HCT116 (cell line): ENCODE results near the gene NDE1. TPM values are rescaled to one million over a fixed set of nuclear protein-coding genes. Genes with fewer than 3 reads are reported as not detected.

Experiments
- ATAC-seq: fragments of 200-7000 bp; cut with Tn5 transposase; 2 replicates; pipeline ENCODE4 v1.9.1; 2020; ENCODE audit warnings: mild to moderate bottlenecking, moderate library complexity
- BruUV-seq: library from RNA; stranded (reverse); fragments of 400-500 nt; replicated peaks from 2 replicates; lab custom pipeline; 2021; lab: Mats Ljungman, UMichigan
- CTCF ChIA-PET: fragments of 300-600 bp; sonication (Branson Sonifier 250); formaldehyde crosslinking; loops from one replicate; lab custom pipeline; 2021; ENCODE audit warnings: antibody characterized with exemption; lab: Charles Lee
- POLR2A ChIA-PET: fragments of 300-600, 350-600 bp; sonication (Branson Sonifier 250); formaldehyde crosslinking; loops from one replicate; lab custom pipeline; 2021; ENCODE audit warnings: antibody characterized with exemption; lab: Charles Lee
- RAD21 ChIA-PET, 2 experiments: fragments of 300-600 bp; sonication (Branson Sonifier 250); formaldehyde crosslinking; loops; one replicate each; lab custom pipeline; 2023; ENCODE audit warnings: low total read pairs in 2 of 2; ENCODE audit not compliant: uncharacterized antibody in 2 of 2, unreplicated experiment in 2 of 2, low non-redundant PET in 1 of 2; lab: Charles Lee
- DNase-seq: peaks from one replicate; pipeline ENCODE4 v3.0.0-alpha.2; 2010; ENCODE audit warnings: low read depth, low spot score
- H2AFZ ChIP-seq: fragments of 200-600 bp; shearing (Covaris generic), sonication (generic); 2 replicates; pipeline ENCODE4 v1.6.1; 2017; ENCODE audit warnings: low read depth, mixed run types, mixed read lengths, antibody characterized with exemption, low read length; ENCODE audit not compliant: poor library complexity, severe bottlenecking
- H3K27ac ChIP-seq: 2 replicates; pipeline ENCODE4 v1.5.1; 2012; ENCODE audit warnings: low read depth, low read length
- H3K27me3 ChIP-seq: fragments of 200-600 bp; sonication (generic); 2 replicates; pipeline ENCODE4 v1.6.1; 2016; ENCODE audit warnings: mixed run types, low read length, mixed read lengths; ENCODE audit not compliant: insufficient read depth
- H3K36me3 ChIP-seq, 2 experiments: fragments of 200-500 bp in 1 of 2; fragments of 200-600 bp in 1 of 2; sonication (Bioruptor generic) in 1 of 2; sonication (generic) in 1 of 2; 2 replicates each; pipeline versions ENCODE4 v1.5.1 to v1.6.1; 2014 to 2016; ENCODE audit warnings: low read length in 2 of 2, inconsistent platforms in 1 of 2, mixed read lengths in 1 of 2, mixed run types in 1 of 2; ENCODE audit not compliant: insufficient read depth in 2 of 2, control insufficient read depth in 1 of 2
- H3K4me1 ChIP-seq, 2 experiments: fragments of 200-600 bp in 1 of 2; sonication (generic) in 1 of 2; 2 replicates each; pipeline versions ENCODE4 v1.5.1 to v1.6.1; 2012 to 2017; ENCODE audit warnings: low read length in 2 of 2, inconsistent platforms in 1 of 2, mild to moderate bottlenecking in 1 of 2, mixed read lengths in 1 of 2, mixed run types in 1 of 2, moderate library complexity in 1 of 2; ENCODE audit not compliant: insufficient read depth in 2 of 2, control insufficient read depth in 1 of 2
- H3K4me2 ChIP-seq: fragments of 200-600 bp; sonication (generic); 2 replicates; pipeline ENCODE4 v1.6.1; 2017; ENCODE audit warnings: mixed run types, low read length, mixed read lengths
- H3K4me3 ChIP-seq, 2 experiments: fragments of 200-600 bp in 1 of 2; sonication (generic) in 1 of 2; replicated peaks in 1 of 2; 2 replicates each; pipeline ENCODE4 v1.5.1; 2011 to 2016; ENCODE audit warnings: low read length in 2 of 2, control low read depth in 1 of 2, low read depth in 1 of 2, mild to moderate bottlenecking in 1 of 2, mixed read lengths in 1 of 2, mixed run types in 1 of 2
- H3K79me2 ChIP-seq: fragments of 200-600 bp; sonication (generic); 2 replicates; pipeline ENCODE4 v1.6.1; 2017; ENCODE audit warnings: mild to moderate bottlenecking, mixed run types, low read length, moderate library complexity, mixed read lengths; ENCODE audit not compliant: insufficient read depth
- H3K9ac ChIP-seq: fragments of 200-600 bp; sonication (generic); 2 replicates; pipeline ENCODE4 v1.6.1; 2016; ENCODE audit warnings: low read length, mixed read lengths
- H3K9me2 ChIP-seq: fragments of 200-600 bp; sonication (generic), shearing (Covaris generic); 2 replicates; pipeline ENCODE4 v1.6.1; 2017; ENCODE audit warnings: mixed run types, mild to moderate bottlenecking, moderate library complexity; ENCODE audit not compliant: insufficient read depth
- H3K9me3 ChIP-seq, 2 experiments: fragments of 200-500 bp in 1 of 2; fragments of 200-600 bp in 1 of 2; sonication (Bioruptor generic) in 1 of 2; sonication (generic) in 1 of 2; 2 replicates each; pipeline ENCODE4 v1.6.1; 2014 to 2017; ENCODE audit warnings: low read length in 2 of 2, mixed read lengths in 2 of 2, inconsistent platforms in 1 of 2, low read depth in 1 of 2, mild to moderate bottlenecking in 1 of 2, mixed run types in 1 of 2, moderate library complexity in 1 of 2; ENCODE audit not compliant: control insufficient read depth in 1 of 2, insufficient read depth in 1 of 2
- H4K20me1 ChIP-seq: fragments of 200-600 bp; sonication (generic), shearing (Covaris generic); 2 replicates; pipeline ENCODE4 v1.6.1; 2017; ENCODE audit warnings: mixed run types, mild to moderate bottlenecking, moderate library complexity; ENCODE audit not compliant: insufficient read depth
- CEBPB ChIP-seq: IDR thresholded peaks from 2 replicates; pipeline ENCODE4 v1.6.1; 2012; ENCODE audit warnings: low read depth
- CTCF ChIP-seq, 3 experiments: fragments of 200-600 bp in 1 of 3; sonication (generic) in 1 of 3; IDR thresholded peaks in 2 of 3; conservative IDR thresholded peaks in 1 of 3; 2 replicates each; pipeline ENCODE4 v1.5.1; 2012 to 2017; ENCODE audit warnings: low read depth in 2 of 3, low read length in 2 of 3, antibody characterized with exemption in 1 of 3, borderline replicate concordance in 1 of 3, control low read depth in 1 of 3, mild to moderate bottlenecking in 1 of 3, mixed read lengths in 1 of 3, mixed run types in 1 of 3, moderate library complexity in 1 of 3; ENCODE audit not compliant: insufficient read depth in 1 of 3
- ELF1 ChIP-seq: IDR thresholded peaks from 2 replicates; pipeline ENCODE4 v1.6.1; 2012; ENCODE audit warnings: low read depth, borderline replicate concordance
- EZH2phosphoT487 ChIP-seq: fragments of 200-600 bp; IDR thresholded peaks from 2 replicates; pipeline ENCODE4 v1.6.1; 2018; ENCODE audit warnings: antibody characterized with exemption, borderline replicate concordance
- JUND ChIP-seq: IDR thresholded peaks from 2 replicates; pipeline ENCODE4 v1.6.1; 2012
- MAX ChIP-seq: IDR thresholded peaks from 2 replicates; pipeline ENCODE4 v1.6.1; 2012
- POLR2A ChIP-seq: IDR thresholded peaks from 2 replicates; pipeline ENCODE4 v1.7.0; 2011; ENCODE audit warnings: borderline replicate concordance; ENCODE audit not compliant: insufficient read depth, insufficient read length; ENCODE audit errors: extremely low read depth
- REST ChIP-seq: IDR thresholded peaks from 2 replicates; pipeline ENCODE4 v1.6.1; 2012; ENCODE audit warnings: low read depth
- SIN3A ChIP-seq: IDR thresholded peaks from 2 replicates; pipeline ENCODE4 v1.6.1; 2012; ENCODE audit warnings: low read depth
- SRF ChIP-seq: IDR thresholded peaks from 2 replicates; pipeline ENCODE4 v1.6.1; 2012; ENCODE audit warnings: low read depth
- ZBTB33 ChIP-seq: IDR thresholded peaks from 2 replicates; pipeline ENCODE4 v1.6.1; 2011; ENCODE audit warnings: mild to moderate bottlenecking, low read length, moderate library complexity; ENCODE audit not compliant: insufficient replicate concordance; ENCODE audit errors: extremely low read depth
- ZFX ChIP-seq: fragments of 450-650 bp; IDR thresholded peaks from 2 replicates; pipeline ENCODE4 v1.6.1; 2017
- ZNF274 ChIP-seq: fragments of 200-500 bp; sonication (Bioruptor generic); IDR thresholded peaks from 2 replicates; pipeline ENCODE4 v1.6.1; 2014; ENCODE audit warnings: mild to moderate bottlenecking, low read depth, low read length, inconsistent platforms
- intact Hi-C: fragments of 100-400 bp; cut with micrococcal nuclease; formaldehyde crosslinking; loops from 2 replicates; pipeline ENCODE4 v1.10.0; 2022
- total RNA-seq: library from RNA; stranded (reverse); gene quantifications from one replicate; pipeline ENCODE4 v1.2.1, GENCODE V29; 2021; ENCODE audit not compliant: unreplicated experiment

Gene NDE1
- total RNA-seq, 1 experiment from 2014 or later = 103 TPM

- intact Hi-C loops = no loop called here
- ChIA-PET RAD21 (no interaction called here), POLR2A (no interaction called here), CTCF (no interaction called here)
- DNase-seq (no peak), ATAC-seq (no peak)
- Histone ChIP-seq H3K9me3 (no peaks in the 10 kb centered on the region), H3K4me1 (peaks cover 0 to 6% of the 10 kb centered on the region in 2 experiments; a peak in 1 of 4 replicates), H3K9me2 (no peaks in the 10 kb centered on the region), H3K9ac (no peak overlapping the region), H3K27ac (no peak overlapping the region), H4K20me1 (no peaks in the 10 kb centered on the region), H3K79me2 (no peaks in the 10 kb centered on the region), H3K27me3 (no peaks in the 10 kb centered on the region), H3K4me2 (no peak overlapping the region), H2AFZ (no peak overlapping the region), H3K4me3 (no peak overlapping the region), H3K36me3 (peaks cover 24 to 38% of the 10 kb centered on the region in 2 experiments)
- no TSS peak for BruUV-seq
- TF ChIP-seq ZNF274 = no peak
These were observed 28.6 kb upstream of the NDE1 start for GRCh38 chr16:15621456-15621855.

- peaks cover 20 to 38% of the 10 kb centered on the region in 2 experiments for H3K36me3 ChIP-seq
- ATAC-seq (no peak), DNase-seq (no peak)
- H3K79me2 ChIP-seq = no peaks in the 10 kb centered on the region
- ChIA-PET POLR2A (no interaction called here), CTCF (no interaction called here), RAD21 (no interaction called here)
- no peaks in the 10 kb centered on the region for H4K20me1 ChIP-seq
- H3K27ac ChIP-seq = no peak overlapping the region
- intact Hi-C loops = no loop called here
- no peaks in the 10 kb centered on the region for H3K9me2 ChIP-seq
- no peaks in the 10 kb centered on the region for H3K27me3 ChIP-seq
- no peak overlapping the region for H2AFZ ChIP-seq
- no TSS peak for BruUV-seq
- no peak overlapping the region for H3K4me3 ChIP-seq
- H3K4me1 ChIP-seq = peaks cover 0 to 6% of the 10 kb centered on the region in 2 experiments; a peak in 1 of 4 replicates
- H3K9me3 ChIP-seq = no peaks in the 10 kb centered on the region
- H3K4me2 ChIP-seq = no peak overlapping the region
- H3K9ac ChIP-seq = no peak overlapping the region
- TF ChIP-seq JUND = no peak
- TF ChIP-seq SIN3A = no peak
- TF ChIP-seq MAX = no peak
- no peak for TF ChIP-seq CEBPB
- no peak for TF ChIP-seq ZFX
- no peak for TF ChIP-seq SRF
- TF ChIP-seq ELF1 = no peak
- no peak for TF ChIP-seq REST
- no peak for TF ChIP-seq EZH2phosphoT487
- no peak for TF ChIP-seq ZBTB33
- no peak for TF ChIP-seq POLR2A
- TF ChIP-seq CTCF (IDR thresholded peaks at IDR 0.05 in 2 of 3, conservative IDR thresholded peaks at IDR 0.05 in 1 of 3; ENCODE audit: borderline replicate concordance in 1 of 3, insufficient read depth in 1 of 3, low read depth in 2 of 3, low read length in 2 of 3) = no peak
- no peak for TF ChIP-seq ZNF274
These were observed 28.2 kb upstream of the NDE1 start for GRCh38 chr16:15621889-15622288.
